Kidney epithelial cell (primary cell): ENCODE data around the gene GZMM. TPM values are rescaled to one million over a fixed set of nuclear protein-coding genes. Genes with fewer than 3 reads are reported as not detected.

ENCODE experiments used
- DNase-seq: peaks from one replicate; pipeline ENCODE4 v3.0.0-alpha.2; 2010; ENCODE audit warnings: low read depth
- H3K27me3 ChIP-seq: 2 replicates; pipeline ENCODE4 v1.6.0; 2011; ENCODE audit warnings: low read length; ENCODE audit not compliant: control insufficient read depth, insufficient read depth
- H3K36me3 ChIP-seq: 2 replicates; pipeline ENCODE4 v1.5.1; 2011; ENCODE audit warnings: low read length; ENCODE audit not compliant: control insufficient read depth, insufficient read depth
- H3K4me3 ChIP-seq: 2 replicates; pipeline ENCODE4 v1.5.1; 2011; ENCODE audit warnings: low read depth, mild to moderate bottlenecking, control low read depth, low read length
- CTCF ChIP-seq: IDR thresholded peaks from 2 replicates; pipeline ENCODE4 v1.5.1; 2011; ENCODE audit warnings: mild to moderate bottlenecking, moderate library complexity, low read length, control low read depth, inconsistent platforms; ENCODE audit not compliant: insufficient read depth, poor library complexity, severe bottlenecking
- total RNA-seq: library from RNA; depleted of rRNA; stranded (reverse); fragments of >200 nt; gene quantifications from 2 replicates; pipeline ENCODE4 v1.2.3, GENCODE V29; 2015

Gene GZMM
- total RNA-seq, 1 donor from 2014 or later: not detected

GRCh38 chr19:591099-591958 is 47.5 kb downstream of the GZMM start:
- Histone ChIP-seq H3K27me3 (peaks cover 62% of the 10 kb centered on the region), H3K36me3 (no peaks in the 10 kb centered on the region), H3K4me3 (no peak overlapping the region)
- no peak for TF ChIP-seq CTCF
- DNase-seq: no peak

- Histone ChIP-seq H3K36me3 (no peaks in the 10 kb centered on the region), H3K27me3 (peaks cover 66% of the 10 kb centered on the region)
- no peak for DNase-seq
Observed at GRCh38 chr19:592101-592500, 48.2 kb downstream of the GZMM start.

GRCh38 chr19:593055-593454 is 49.2 kb downstream of the GZMM start:
- DNase-seq: no peak
- Histone ChIP-seq H3K36me3 (no peaks in the 10 kb centered on the region), H3K4me3 (no peak overlapping the region), H3K27me3 (peaks cover 63% of the 10 kb centered on the region)
- TF ChIP-seq CTCF: no peak

More at GRCh38 chr19:592101-592500, 48.2 kb downstream of the GZMM start:
- TF ChIP-seq CTCF: no peak
- H3K4me3 ChIP-seq: no peak overlapping the region

GRCh38 chr19:593505-593904 is 49.7 kb downstream of the GZMM start:
- no peak for TF ChIP-seq CTCF
- DNase-seq: no peak
- H3K27me3 ChIP-seq: peaks cover 59% of the 10 kb centered on the region
- no peaks in the 10 kb centered on the region for H3K36me3 ChIP-seq
- no peak overlapping the region for H3K4me3 ChIP-seq

- no peak for DNase-seq
- no peaks in the 10 kb centered on the region for H3K36me3 ChIP-seq
- H3K4me3 ChIP-seq: no peak overlapping the region
- H3K27me3 ChIP-seq: peaks cover 50% of the 10 kb centered on the region
- no peak for TF ChIP-seq CTCF
Observed at GRCh38 chr19:594265-594870, 50.5 kb downstream of the GZMM start.
